ENCODE data around the gene IBA57.
"Not testable (repeated sequence)": the region's sequence is repeated elsewhere in the genome, so short reads cannot be mapped to it uniquely, and the experiment has no call there.

IBA57 gene

GRCh38 chr1:228173528-228174481, 8.2 kb downstream of the IBA57 start:
- not testable (repeated sequence) for DNase-seq

GRCh38 chr1:228174482-228175315, 9.1 kb downstream of the IBA57 start:
- DNase-seq = no peak

GRCh38 chr1:228175316-228176023, 9.9 kb downstream of the IBA57 start:
- DNase-seq = no peak

- DNase-seq = no peak
Observed at GRCh38 chr1:228176024-228176395, 10.4 kb downstream of the IBA57 start.

- DNase-seq = no peak
Observed at GRCh38 chr1:228176461-228177182, 11.0 kb downstream of the IBA57 start.

GRCh38 chr1:228177183-228177475, 11.5 kb downstream of the IBA57 start:
- no peak for DNase-seq

- DNase-seq = no peak
Observed at GRCh38 chr1:228177721-228178710, 12.4 kb downstream of the IBA57 start.

GRCh38 chr1:228178737-228179684, 13.4 kb downstream of the IBA57 start:
- DNase-seq = no peak

- DNase-seq = no peak
Observed at GRCh38 chr1:228180271-228180958, 14.8 kb downstream of the IBA57 start.

GRCh38 chr1:228180959-228181644, 15.5 kb downstream of the IBA57 start:
- no peak for DNase-seq

- DNase-seq = no peak
Observed at GRCh38 chr1:228181645-228182034, 16.0 kb downstream of the IBA57 start.

GRCh38 chr1:228182296-228183030, 16.9 kb downstream of the IBA57 start:
- DNase-seq = no peak

- DNase-seq = no peak
Observed at GRCh38 chr1:228184152-228184551, 18.5 kb downstream of the IBA57 start.

- no peak for DNase-seq
Observed at GRCh38 chr1:228185641-228185965, 20.0 kb downstream of the IBA57 start.

GRCh38 chr1:228188249-228188648, 22.6 kb downstream of the IBA57 start:
- DNase-seq = not testable (repeated sequence)

- DNase-seq = no peak
Observed at GRCh38 chr1:228190182-228190581, 24.6 kb downstream of the IBA57 start.

GRCh38 chr1:228190778-228191177, 25.2 kb downstream of the IBA57 start:
- no peak for DNase-seq

- no peak for DNase-seq
Observed at GRCh38 chr1:228194436-228194835, 28.8 kb downstream of the IBA57 start.
